Urinary bladder (tissue), 4 donors: Measurements from ENCODE around the gene WDFY4. TPM values are rescaled to one million over a fixed set of nuclear protein-coding genes. Genes with fewer than 3 reads are reported as not detected.

ENCODE experiments used
- DNase-seq: peaks from one replicate; pipeline ENCODE4 v3.0.0-alpha.2; 2015; ENCODE audit errors: extremely low spot score
- H3K27ac ChIP-seq: one replicate; pipeline ENCODE4 v1.5.1; 2013; ENCODE audit warnings: low read depth, mild to moderate bottlenecking, moderate library complexity
- H3K36me3 ChIP-seq: one replicate; pipeline ENCODE4 v1.6.1; 2013; ENCODE audit warnings: mild to moderate bottlenecking, moderate library complexity; ENCODE audit not compliant: insufficient read depth
- H3K4me1 ChIP-seq: one replicate; pipeline ENCODE4 v1.6.1; 2013; ENCODE audit warnings: mild to moderate bottlenecking, moderate library complexity; ENCODE audit not compliant: insufficient read depth
- H3K4me3 ChIP-seq: one replicate; pipeline ENCODE4 v1.5.1; 2013; ENCODE audit warnings: low read depth, low read length
- WGBS: extraction: QIAGEN DNeasy Blood & Tissue Kit; methylation state at CpG from one replicate; pipeline ENCODE4 v1.1.7; 2013; 5-methylcytosine and 5-hydroxymethylcytosine counted together
- polyA plus RNA-seq: library from polyadenylated mRNA; stranded (reverse); fragments of 200-250 nt; gene quantifications from one replicate; pipeline ENCODE4 v1.2.3, GENCODE V29; 2013
- total RNA-seq: library from RNA; depleted of rRNA; stranded (reverse); fragments of >200 nt; gene quantifications from one replicate; pipeline ENCODE4 v1.2.3, GENCODE V29; 2014
- donor health status: healthy with polysubstance abuse.
- donor health status: healthy.

WDFY4 gene
- total and polyA plus RNA-seq, 2 donors = 2.0 to 4.9 TPM

DNA sequence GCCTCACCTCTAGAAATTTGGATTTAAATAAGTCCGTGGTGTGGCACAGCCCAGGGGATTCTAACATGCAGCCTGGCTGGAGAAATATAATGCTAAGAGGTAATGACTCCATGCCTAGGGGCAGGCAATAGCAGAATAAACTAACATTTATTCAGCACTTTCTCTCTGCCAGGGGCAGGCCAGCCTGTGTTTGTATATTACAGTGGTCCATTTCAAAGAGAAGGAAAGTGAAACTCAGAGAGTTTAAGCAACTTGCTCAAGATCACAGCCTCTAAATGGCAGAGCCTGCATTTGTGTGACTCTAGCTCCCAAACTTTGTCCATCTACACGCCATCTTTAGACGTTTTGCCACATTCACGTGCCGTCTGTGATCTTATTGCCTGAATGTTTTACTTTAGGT is 261.7 kb downstream of the WDFY4 start:
- no peak overlapping the region for H3K4me3 ChIP-seq
- H3K36me3 ChIP-seq = no peaks in the 10 kb centered on the region
- no peak overlapping the region for H3K27ac ChIP-seq
- WGBS = 86% methylated on average over 5 of the region's 5 CpGs
- DNase-seq = no peak
- no peaks in the 10 kb centered on the region for H3K4me1 ChIP-seq

DNA sequence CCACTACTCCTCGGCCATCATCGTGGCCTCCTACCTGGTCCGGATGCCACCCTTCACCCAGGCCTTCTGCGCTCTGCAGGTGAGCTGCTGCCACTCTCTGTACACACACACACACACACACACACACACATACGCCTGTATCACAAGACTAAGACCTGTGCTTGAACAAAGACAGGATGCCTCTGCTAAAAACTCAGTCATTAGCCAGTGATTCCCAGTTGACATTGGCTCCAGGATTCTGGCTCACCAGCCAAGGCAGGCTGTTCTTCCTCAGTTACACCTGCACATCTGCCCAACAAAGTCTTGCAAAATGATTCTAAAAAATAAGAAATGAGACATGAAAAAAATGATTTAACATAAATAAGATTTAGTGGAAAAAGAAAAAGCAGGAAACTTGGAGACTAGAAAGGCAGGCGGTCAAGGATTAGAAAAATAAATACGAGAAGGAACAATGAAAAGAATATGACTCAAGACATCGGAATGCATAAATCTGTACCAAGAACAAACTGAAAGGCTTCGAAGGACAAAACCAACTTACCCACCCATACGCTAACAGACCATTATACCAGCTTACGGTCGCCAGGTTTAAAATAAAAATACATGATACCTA is 262.3 kb downstream of the WDFY4 start:
- Histone ChIP-seq H3K36me3 (no peaks in the 10 kb centered on the region), H3K4me3 (no peak overlapping the region), H3K4me1 (no peaks in the 10 kb centered on the region), H3K27ac (no peak overlapping the region)
- no peak for DNase-seq
- 80% methylated on average over 12 of the region's 12 CpGs for WGBS

DNA sequence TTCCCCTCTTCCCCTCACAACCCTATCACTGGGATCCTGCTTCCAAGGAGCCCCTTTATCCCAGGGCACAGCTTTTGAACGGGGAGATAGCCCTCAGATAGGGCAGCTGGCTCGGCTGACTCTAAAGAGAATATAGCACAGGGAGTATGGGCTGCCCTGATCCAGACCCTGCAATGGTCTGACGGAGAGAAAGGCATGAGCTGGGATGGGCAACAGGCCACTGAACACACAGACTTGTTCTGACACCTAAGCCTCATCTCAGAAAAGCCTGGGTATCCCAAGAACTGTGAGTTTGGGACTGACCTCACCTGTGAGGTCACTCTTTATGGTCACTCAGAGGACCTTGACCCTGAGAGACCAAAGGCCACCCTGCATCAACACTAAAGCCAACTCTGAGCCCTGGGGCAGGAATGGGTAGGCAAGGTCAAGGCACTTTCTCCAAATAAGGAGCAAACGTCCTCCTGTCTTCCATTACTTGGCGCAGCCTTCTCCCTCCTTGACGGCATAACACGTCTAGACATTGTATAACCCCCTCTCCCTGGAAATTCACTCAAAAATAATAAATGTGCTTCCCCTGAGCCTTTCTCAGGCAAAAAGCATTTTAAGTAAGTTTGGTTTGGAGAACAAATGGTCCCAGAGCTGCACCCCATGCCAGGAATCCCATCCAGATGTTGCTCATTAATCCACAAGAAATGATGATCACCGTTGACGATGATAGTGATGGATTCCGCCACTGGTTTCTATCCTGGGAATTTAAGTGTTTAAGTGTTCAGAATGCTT is 263.2 kb downstream of the WDFY4 start:
- Histone ChIP-seq H3K4me1 (no peaks in the 10 kb centered on the region), H3K27ac (no peak overlapping the region), H3K36me3 (no peaks in the 10 kb centered on the region), H3K4me3 (no peak overlapping the region)
- 69% methylated on average over 10 of the region's 10 CpGs for WGBS
- DNase-seq = no peak

DNA sequence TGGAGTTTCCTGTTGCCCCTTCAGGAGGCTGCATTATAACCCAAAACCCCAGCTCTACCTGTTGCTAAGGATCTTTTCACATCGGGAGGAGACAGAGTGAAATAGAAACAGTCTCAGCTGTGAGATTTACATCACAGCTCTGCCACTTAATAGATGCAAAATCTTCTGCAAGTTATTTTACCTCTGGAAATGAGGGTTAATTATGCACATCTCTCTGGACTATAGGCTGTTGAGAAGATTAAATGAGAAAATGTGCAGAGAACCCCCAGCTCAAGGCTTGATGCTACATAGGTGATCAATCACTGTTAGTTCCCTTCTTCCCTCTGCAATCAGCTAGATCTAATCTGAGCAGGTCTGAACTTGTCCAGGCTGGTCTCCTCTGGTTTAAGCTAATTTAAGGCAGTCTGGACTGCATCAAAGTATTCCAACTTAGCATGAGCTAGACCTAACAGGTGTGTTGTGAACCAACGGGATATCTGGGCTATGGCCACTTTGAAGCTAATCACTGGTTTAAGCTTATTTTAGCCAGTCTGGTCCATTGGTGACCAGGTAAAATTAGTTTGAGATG is 263.9 kb downstream of the WDFY4 start:
- no peak for DNase-seq
- no peak overlapping the region for H3K27ac ChIP-seq
- no peaks in the 10 kb centered on the region for H3K4me1 ChIP-seq
- no peaks in the 10 kb centered on the region for H3K36me3 ChIP-seq
- WGBS = 86% methylated on average over 2 of the region's 2 CpGs
- H3K4me3 ChIP-seq = no peak overlapping the region

DNA sequence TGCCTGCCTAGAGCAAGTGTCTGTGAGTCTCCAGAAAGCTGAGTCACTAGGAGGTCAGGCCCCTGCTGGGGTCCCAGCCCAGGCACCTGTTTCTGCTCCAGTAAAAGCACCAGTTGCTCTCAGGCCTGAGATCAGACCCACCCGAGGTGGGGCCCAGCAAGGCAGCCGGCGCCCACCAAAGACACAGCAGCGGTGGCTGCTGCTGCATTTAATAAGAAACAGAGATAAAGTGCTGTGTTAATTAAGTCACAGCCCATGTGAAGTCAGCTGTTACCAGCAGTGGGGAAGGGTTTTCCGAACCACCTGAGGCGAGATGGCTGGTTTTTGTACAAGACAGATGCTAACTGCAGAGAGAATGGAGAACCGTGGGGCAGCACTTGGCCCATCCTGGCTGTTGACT is 267.0 kb downstream of the WDFY4 start:
- Histone ChIP-seq H3K4me3 (no peak overlapping the region), H3K4me1 (no peaks in the 10 kb centered on the region), H3K36me3 (no peaks in the 10 kb centered on the region), H3K27ac (no peak overlapping the region)
- no peak for DNase-seq
- 86% methylated on average over 7 of the region's 7 CpGs for WGBS

DNA sequence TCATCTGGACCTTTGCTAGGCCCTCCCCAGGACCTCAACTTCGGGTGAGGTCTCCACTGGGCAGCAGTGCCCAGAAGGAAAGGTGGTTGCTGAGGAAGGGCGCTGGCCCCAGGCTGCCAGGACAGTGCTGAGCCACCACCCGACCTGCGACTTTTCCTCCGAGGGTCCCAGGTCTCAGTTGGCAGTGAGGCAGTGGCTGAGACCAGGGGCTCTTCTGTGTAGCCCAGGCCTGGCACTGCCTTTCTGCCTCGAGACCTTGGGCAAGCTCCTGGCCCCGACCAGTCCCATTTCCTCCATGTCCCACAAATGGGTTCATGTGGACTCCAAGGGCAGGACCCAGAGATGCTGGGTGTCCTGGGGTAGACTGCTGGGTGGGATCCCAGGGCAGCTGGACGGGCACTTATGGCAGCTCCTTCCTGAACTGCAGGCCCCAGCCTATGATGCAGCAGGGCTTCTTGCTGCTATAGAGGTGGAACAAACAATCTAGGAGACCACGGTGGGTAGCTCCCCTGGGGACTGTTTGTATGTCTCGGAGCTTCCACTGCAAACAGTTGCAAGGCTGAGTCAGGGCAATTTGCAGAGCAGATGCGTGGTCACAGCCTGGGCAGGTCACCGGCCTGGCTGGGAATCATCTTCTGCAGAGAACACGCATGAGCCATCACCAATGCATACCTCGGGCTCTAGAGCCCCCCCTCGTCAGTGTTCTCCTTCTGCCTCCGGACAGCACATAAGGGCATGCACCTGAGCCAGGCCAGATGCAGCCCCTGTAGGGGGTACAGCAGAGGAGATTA is 272.9 kb downstream of the WDFY4 start:
- WGBS = 93% methylated on average over 16 of the region's 16 CpGs
- H3K4me3 ChIP-seq = no peak overlapping the region
- H3K27ac ChIP-seq = no peak overlapping the region
- no peak for DNase-seq
- H3K36me3 ChIP-seq = no peaks in the 10 kb centered on the region
- no peaks in the 10 kb centered on the region for H3K4me1 ChIP-seq

DNA sequence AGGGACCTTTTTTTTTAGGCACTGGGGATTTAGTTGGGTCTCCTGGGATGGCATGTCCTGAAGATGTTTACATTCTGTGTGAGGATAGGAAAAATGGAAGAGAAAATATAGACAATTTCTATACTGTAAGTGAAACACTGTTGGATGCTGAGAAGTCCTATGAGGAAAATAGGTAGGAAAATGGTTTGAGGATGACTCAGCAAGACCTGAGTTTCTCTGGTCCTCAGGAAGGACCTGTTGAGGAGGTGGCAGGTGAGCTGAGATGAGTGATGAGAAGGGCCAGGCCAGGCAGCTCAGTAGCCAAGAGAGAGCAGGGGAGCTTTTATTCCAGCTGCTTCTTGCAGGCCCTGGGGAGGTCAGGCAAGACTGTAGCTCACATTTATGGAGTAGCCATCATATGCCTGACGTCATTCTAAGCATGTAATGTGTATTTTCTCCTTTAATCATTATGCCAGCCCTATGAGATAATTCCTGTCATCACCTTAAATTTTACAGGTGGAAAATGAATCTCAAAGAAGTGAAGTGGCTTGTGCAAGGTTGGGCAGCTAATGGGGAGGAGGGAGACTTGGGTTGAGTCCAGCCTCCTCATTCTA is 274.0 kb downstream of the WDFY4 start:
- H3K4me3 ChIP-seq = no peak overlapping the region
- 75% methylated on average over 1 of the region's 1 CpG for WGBS
- H3K27ac ChIP-seq = no peak overlapping the region
- H3K4me1 ChIP-seq = no peaks in the 10 kb centered on the region
- H3K36me3 ChIP-seq = no peaks in the 10 kb centered on the region
- DNase-seq = no peak

DNA sequence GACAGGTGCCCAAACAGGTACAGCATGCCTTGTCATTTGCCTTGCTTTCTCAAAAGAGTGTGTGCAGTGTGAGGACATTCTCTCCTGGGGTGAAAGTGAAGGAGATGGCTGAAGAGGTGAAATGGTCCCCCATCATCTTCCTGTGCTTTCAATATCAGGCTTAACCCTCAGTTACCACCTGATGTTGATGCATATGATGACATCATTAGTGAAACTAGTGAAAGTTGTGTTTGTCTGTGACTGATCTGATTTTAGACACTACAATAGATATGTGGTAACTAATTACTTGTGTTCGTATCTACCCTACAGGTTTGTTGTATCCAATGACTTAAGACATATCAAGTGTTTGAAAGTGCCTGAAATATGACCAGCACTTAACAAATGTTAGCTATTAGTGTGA is 279.4 kb downstream of the WDFY4 start:
- H3K27ac ChIP-seq = no peak overlapping the region
- no peak for DNase-seq
- WGBS = 92% methylated on average over 1 of the region's 1 CpG
- H3K36me3 ChIP-seq = no peaks in the 10 kb centered on the region
- H3K4me1 ChIP-seq = no peaks in the 10 kb centered on the region
- no peak overlapping the region for H3K4me3 ChIP-seq

DNA sequence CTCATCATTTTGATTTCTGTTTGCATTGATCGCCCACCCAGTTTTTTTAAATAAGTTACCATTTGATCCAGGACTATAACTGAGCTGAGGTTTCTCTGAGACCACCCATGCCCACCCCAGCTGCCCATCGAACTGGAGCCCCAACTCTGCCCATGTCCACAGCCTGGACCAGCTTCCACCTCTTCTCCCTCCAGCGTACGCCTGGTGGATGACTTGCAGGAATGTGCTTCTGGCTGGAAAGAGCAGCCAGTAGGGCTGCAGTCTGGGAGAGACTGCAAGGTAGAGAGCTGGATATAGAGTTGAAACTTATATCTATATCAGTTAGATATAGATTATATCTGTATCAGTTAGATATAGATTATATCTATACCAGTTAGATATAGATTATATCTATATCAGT is 280.8 kb downstream of the WDFY4 start:
- Histone ChIP-seq H3K27ac (no peak overlapping the region), H3K4me1 (no peaks in the 10 kb centered on the region), H3K36me3 (no peaks in the 10 kb centered on the region), H3K4me3 (no peak overlapping the region)
- no peak for DNase-seq
- WGBS = 93% methylated on average over 4 of the region's 4 CpGs

DNA sequence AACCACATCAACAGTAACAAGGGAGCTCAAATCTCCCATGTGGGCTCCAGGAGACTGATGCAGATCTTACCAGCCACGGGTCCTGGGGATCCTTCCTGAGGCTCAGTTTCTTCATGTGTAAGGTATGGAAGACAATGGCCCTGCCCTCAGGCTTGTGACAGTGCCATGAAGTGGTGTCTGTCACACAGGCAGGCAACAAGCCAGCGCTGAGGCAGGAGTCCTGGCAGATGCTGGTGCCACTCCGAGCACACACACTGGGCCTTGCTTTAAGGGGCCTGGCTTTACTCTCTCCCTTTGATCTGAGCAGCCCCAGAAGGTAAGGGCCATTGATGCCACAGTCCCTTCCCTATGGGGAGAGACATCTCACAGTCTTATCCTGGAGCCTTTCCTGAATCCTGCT is 283.4 kb downstream of the WDFY4 start:
- no peak overlapping the region for H3K27ac ChIP-seq
- no peak overlapping the region for H3K4me3 ChIP-seq
- WGBS = 87% methylated on average over 3 of the region's 3 CpGs
- no peaks in the 10 kb centered on the region for H3K36me3 ChIP-seq
- no peaks in the 10 kb centered on the region for H3K4me1 ChIP-seq
- no peak for DNase-seq

DNA sequence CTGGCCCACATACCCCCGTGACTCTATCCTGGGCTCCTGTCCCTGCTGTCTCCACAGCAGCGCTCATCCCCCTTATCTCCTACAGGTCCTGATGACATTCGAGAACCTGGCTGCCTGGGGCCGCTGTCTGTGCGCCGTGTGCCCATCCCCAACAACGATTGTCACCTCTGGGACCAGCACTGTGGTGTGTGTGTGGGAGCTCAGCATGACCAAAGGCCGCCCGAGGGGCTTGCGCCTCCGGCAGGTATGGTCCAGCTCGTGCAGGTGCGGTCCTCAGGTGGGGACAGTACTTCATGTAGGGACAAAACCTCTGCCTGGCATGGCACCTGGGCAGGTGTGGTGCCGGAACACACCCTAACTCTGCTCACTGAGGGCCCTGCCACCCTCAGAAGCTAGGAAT is 285.4 kb downstream of the WDFY4 start:
- no peak overlapping the region for H3K4me3 ChIP-seq
- DNase-seq = no peak
- H3K36me3 ChIP-seq = no peaks in the 10 kb centered on the region
- 90% methylated on average over 14 of the region's 14 CpGs for WGBS
- no peaks in the 10 kb centered on the region for H3K4me1 ChIP-seq
- H3K27ac ChIP-seq = no peak overlapping the region

DNA sequence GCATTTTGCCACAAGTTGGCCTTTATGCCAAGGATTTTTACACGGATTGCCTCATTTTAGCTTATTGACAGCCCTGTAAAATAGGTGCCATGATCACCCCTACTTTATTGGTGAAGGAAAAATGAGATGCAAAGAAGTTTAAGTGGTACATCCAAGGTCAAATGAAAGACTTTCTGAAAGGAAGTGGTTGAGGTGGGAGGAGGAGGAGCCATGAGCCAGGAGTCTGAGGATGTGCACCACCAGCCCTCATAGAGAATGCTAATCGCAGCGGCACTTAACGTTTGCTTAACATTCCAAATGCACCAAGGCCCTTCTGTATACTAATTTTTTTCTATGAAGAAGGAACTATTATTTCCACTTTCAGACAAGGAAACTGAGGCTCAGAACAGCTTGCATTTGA is 286.0 kb downstream of the WDFY4 start:
- H3K27ac ChIP-seq = no peak overlapping the region
- no peaks in the 10 kb centered on the region for H3K36me3 ChIP-seq
- DNase-seq = no peak
- WGBS = 87% methylated on average over 4 of the region's 4 CpGs
- H3K4me1 ChIP-seq = no peaks in the 10 kb centered on the region
- no peak overlapping the region for H3K4me3 ChIP-seq

DNA sequence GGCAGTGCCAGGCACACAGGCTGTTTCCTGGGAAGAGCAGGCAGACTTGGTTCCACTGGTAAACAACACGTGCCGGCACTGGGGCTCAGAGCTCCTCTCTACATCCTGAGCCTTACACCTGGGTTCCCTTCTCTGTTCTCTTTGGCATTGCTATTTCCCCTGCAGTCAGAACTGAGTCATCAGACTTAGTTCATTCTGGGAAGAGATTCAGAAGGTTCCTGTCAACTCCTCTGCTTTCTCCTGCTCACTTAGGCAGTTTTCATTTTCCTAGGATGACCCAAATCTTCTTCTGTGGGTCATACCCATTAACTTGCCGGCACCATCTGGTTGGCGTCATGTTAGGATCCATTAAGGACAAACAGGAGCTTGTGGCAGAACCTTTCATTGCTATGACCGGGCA is 288.4 kb downstream of the WDFY4 start:
- Histone ChIP-seq H3K27ac (no peak overlapping the region), H3K4me1 (no peaks in the 10 kb centered on the region), H3K4me3 (no peak overlapping the region), H3K36me3 (no peaks in the 10 kb centered on the region)
- no peak for DNase-seq
- WGBS = 87% methylated on average over 5 of the region's 5 CpGs
